DMS 273 (cell line): ENCODE results near the gene HNRNPU.
"Not testable (repeated sequence)": the region's sequence is repeated elsewhere in the genome, so short reads cannot be mapped to it uniquely, and the experiment has no call there.

Experiments used
- DNase-seq: peaks from one replicate; lab custom pipeline; 2025; ENCODE audit not compliant: unreplicated experiment; lab: John Stamatoyannopoulos, UW

Gene HNRNPU

GRCh38 chr1:244840219-244840794, 24.0 kb downstream of the HNRNPU start:
- DNase-seq, result peak; percentile 25

DNA sequence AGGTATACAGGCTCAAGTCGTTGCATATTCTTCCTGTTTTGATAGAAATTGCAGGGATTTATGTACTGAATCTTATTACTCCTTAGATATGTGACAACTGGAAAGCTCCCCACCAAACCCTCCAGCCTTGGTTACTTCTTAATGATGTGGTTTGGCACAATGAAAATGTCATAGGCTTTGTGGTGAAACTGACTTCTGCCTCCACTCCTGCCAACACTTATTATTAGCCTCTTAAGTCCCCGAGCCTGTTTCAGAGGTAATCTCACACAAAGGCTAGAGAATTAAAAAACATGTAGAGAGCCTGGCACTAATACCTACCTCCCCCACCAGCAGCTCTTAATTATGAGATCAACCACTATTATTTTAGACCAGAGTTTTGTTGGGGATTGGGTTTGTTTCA, 24.7 kb downstream of the HNRNPU start:
- DNase-seq, result peak; percentile 42

DNA sequence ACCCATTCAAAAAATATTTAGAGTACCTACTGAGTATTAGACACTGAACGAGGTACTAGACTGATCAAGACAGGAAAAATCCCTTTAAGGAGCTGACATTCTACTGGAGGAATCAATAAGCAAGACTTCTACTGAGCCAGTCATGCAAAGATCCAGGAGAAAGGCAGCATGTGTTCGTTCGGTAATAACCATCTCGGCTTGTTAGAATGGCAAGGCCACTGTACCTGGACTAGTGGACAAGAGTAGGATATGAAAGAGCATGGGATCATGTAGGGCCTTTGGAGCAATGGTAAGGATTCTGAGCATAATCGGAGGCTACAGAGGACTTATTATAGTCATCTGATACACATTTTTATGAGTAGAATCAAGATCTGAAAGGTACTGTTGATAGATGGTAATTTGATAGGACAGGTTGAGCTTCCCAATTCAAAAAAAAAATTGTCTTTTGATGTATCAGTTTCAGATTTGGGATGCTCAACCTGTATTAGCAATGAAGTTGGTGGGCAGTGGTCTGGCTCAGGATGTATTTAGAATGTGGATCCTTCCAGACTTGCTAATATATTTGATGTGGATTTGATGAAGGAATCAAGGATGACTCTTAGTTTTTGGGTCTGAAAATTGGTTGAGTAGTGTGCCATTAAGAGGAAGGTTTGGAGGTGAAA, 26.6 kb downstream of the HNRNPU start:
- DNase-seq, result peak; percentile 47

GRCh38 chr1:244836584-244836983, 27.8 kb downstream of the HNRNPU start:
- DNase-seq, result peak; percentile 52

- peak; percentile 74 for DNase-seq
Observed at GRCh38 chr1:244836135-244836521, 28.2 kb downstream of the HNRNPU start.

- DNase-seq, result peak; percentile 98
Observed at GRCh38 chr1:244835276-244836134, 28.8 kb downstream of the HNRNPU start, which contains the start of gene COX20. Gene COX20, plus strand, starts transcription at chr1:244835658. Its CDS starts 57 bp downstream, at chr1:244835715.

GRCh38 chr1:244834543-244835275, 29.6 kb downstream of the HNRNPU start:
- peak; percentile 97 for DNase-seq

GRCh38 chr1:244833734-244834542, 30.4 kb downstream of the HNRNPU start:
- peak; percentile 89 for DNase-seq

DNA sequence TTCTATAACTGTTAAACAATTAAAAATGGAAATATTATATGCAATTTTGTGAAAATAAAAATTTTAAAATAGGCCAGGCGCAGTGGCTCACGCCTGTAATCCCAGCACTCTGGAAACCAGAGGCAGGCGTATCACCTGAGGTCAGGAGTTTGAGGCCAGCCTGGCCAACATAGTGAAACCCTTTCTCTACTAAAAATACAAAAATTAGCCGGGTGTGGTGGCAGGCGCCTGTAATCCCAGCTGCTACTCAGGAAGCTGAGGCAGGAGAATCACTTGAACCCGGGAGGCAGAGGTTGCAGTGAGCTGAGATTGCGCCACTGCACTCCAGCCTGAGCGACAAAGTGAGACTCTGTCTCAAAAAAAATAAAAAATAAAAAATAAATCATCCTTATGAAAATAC, 31.1 kb downstream of the HNRNPU start:
- not testable (repeated sequence) for DNase-seq

DNA sequence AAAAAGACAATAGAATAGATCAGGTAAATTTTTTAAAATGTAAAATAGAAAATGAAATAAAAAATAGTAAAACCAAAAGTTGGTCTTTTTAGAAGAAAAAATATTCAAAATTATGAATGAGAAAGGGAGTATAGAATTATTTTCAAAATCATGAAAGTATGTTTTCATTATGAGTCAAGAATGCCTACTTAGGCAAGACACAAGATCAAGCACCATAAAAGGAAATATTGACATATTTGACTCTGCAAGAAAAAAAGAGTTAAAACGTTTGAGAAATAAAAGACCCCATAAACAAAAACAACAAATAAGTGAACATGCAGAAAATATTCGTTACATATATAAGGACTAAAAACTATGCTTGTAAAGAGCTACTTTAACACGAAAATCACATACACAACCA, 33.7 kb downstream of the HNRNPU start:
- DNase-seq, result no peak

DNA sequence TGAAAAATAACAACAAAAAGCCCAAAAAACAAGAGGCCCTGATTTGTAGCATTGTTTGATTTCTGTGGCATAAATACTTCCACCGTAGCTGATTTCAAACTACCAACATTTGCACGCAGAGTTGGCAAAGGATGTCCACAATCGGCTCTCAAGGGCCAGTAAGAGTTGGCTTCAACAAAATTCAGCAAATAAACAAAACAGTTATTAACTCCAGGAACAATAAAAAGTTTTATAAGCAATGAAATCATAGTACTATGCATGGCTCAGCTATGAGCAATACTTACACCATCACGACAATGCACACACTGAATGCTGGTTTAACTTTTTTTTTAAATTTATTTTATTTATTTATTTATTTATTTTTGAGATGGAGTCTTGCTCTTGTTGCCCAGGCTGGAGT, 37.6 kb downstream of the HNRNPU start:
- DNase-seq, result no peak

DNA sequence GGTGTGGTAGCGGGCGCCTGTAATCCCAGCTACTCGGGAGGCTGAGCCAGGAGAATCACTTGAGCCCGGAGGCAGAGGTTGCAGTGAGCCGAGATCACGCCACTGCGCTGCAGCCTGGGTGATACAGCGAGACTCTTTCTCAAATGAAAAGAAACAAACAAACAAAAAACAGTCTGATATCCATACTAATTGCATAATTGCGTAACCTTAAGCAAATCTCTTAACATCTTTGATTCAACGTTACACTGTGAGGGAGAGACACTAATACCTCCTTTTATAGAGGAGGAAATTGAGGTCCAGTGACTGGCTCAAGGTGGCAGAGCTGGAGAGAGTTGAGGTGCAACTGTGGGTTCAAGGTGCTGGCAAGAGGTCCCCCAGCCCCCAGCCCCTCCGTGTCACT, 41.5 kb downstream of the HNRNPU start:
- DNase-seq, result no peak

DNA sequence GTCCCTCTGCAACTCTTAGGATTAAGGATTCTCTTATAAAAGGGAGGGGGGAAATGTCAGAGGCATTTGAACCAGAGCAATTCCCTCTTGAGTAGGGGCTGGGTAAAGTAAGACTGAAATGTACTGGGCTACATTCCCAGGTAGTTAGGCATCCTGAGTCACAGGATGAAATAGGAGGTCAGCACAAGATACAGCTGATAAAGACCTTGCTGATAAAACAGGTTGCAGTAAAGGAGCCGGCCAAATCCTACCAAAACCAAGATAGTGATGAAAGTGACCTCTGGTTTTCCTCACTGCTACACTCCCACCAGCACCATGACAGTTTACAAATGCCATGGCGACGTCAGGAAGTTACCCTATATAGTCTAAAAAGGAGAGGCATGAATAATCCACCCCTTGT, 43.2 kb downstream of the HNRNPU start:
- no peak for DNase-seq

- DNase-seq, result no peak
Observed at GRCh38 chr1:244820131-244820530, 44.2 kb downstream of the HNRNPU start.

- no peak for DNase-seq
Observed at GRCh38 chr1:244817415-244817894, 46.9 kb downstream of the HNRNPU start.

- no peak for DNase-seq
Observed at GRCh38 chr1:244815600-244816099, 48.7 kb downstream of the HNRNPU start.

- no peak for DNase-seq
Observed at GRCh38 chr1:244813327-244813726, 51.0 kb downstream of the HNRNPU start.

GRCh38 chr1:244810221-244810620, 54.1 kb downstream of the HNRNPU start:
- no peak for DNase-seq

DNA sequence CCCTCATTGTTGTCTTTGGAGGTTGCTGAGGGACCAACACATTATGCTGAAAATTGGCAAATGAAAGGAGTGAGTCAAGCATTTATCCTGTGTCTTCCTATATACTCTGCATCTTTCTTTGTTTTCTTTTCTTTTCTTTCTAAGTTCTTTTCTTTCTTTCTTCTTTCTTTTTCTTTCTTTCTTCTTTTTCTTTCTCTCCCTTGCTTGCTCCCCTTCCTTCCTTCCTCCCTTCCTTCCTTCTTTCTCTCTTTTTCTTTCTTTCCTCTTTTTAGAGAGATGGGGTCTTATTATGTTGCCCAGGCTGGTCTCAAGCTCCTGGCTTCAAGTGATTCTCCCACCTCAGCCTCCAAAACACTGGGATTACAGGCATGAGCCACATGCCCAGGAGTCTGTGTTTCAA, 57.2 kb downstream of the HNRNPU start:
- no peak for DNase-seq

GRCh38 chr1:244804841-244805240, 59.5 kb downstream of the HNRNPU start:
- DNase-seq, result no peak
